Mucosa of rectum (tissue), 2 donors: ENCODE results near the gene CATSPERB.
"Not testable (repeated sequence)": the region's sequence is repeated elsewhere in the genome, so short reads cannot be mapped to it uniquely, and the experiment has no call there.

Source experiments
- H3K27ac ChIP-seq, 2 donors: one replicate each; pipeline ENCODE4 v1.7.0; 2013; ENCODE audit warnings: inconsistent platforms in 2 of 2, low read depth in 2 of 2, low read length in 2 of 2
- H3K27me3 ChIP-seq, 2 donors: one replicate each; pipeline ENCODE4 v1.7.0; 2013; ENCODE audit warnings: low read length in 2 of 2; ENCODE audit not compliant: control insufficient read depth in 2 of 2, insufficient read depth in 2 of 2
- H3K36me3 ChIP-seq, 2 donors: one replicate each; pipeline ENCODE4 v1.7.0; 2013; ENCODE audit warnings: low read length in 2 of 2; ENCODE audit not compliant: control insufficient read depth in 2 of 2, insufficient read depth in 2 of 2
- H3K4me1 ChIP-seq, 2 donors: one replicate each; pipeline ENCODE4 v1.7.0; 2013; ENCODE audit warnings: low read length in 2 of 2, mild to moderate bottlenecking in 1 of 2; ENCODE audit not compliant: control insufficient read depth in 2 of 2, insufficient read depth in 2 of 2
- H3K4me3 ChIP-seq, 2 donors: one replicate each; pipeline ENCODE4 v1.7.0; 2013; ENCODE audit warnings: low read length in 2 of 2
- H3K9ac ChIP-seq, 2 donors: one replicate each; pipeline ENCODE4 v1.7.0; 2013; ENCODE audit warnings: low read length in 2 of 2, low read depth in 1 of 2, mild to moderate bottlenecking in 1 of 2
- H3K9me3 ChIP-seq, 2 donors: one replicate each; pipeline ENCODE4 v1.7.0; 2013; ENCODE audit warnings: low read length in 2 of 2; ENCODE audit not compliant: control insufficient read depth in 2 of 2
- donor health status: healthy.
- donor health status: Normal muscosa, but diverticular disease.

Gene CATSPERB

DNA sequence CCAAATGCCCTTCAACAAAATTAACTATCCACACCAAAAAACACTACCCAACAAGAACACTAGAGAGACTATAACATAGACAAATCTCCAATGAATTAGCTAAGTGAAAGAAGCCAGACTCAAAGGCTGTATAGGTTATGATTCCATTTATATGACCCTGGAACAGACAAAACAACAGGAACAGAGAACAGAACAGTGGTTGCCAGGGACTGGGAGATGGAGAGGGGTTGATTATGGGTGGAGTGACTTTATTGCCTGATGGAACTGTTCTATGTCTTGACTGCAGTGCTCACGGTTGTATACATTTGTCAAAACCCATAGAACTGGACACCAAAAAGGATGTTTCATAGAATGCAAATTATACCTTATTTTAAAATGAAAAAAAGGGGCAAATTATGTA lies 14.9 kb downstream of the CATSPERB start:
- no peaks in the 10 kb centered on the region for H3K4me1 ChIP-seq
- no peak overlapping the region for H3K9ac ChIP-seq
- no peak overlapping the region for H3K4me3 ChIP-seq
- no peaks in the 10 kb centered on the region for H3K27me3 ChIP-seq
- H3K9me3 ChIP-seq, result no peaks in the 10 kb centered on the region
- H3K27ac ChIP-seq, result no peak overlapping the region
- no peaks in the 10 kb centered on the region for H3K36me3 ChIP-seq

GRCh38 chr14:91714805-91715204 lies 17.1 kb downstream of the CATSPERB start:
- no peak overlapping the region for H3K4me3 ChIP-seq
- H3K9ac ChIP-seq, result no peak overlapping the region
- H3K4me1 ChIP-seq, result no peaks in the 10 kb centered on the region
- H3K36me3 ChIP-seq, result no peaks in the 10 kb centered on the region
- H3K27ac ChIP-seq, result no peak overlapping the region
- H3K27me3 ChIP-seq, result no peaks in the 10 kb centered on the region
- H3K9me3 ChIP-seq, result no peaks in the 10 kb centered on the region

GRCh38 chr14:91708795-91709194 lies 23.1 kb downstream of the CATSPERB start:
- H3K4me3 ChIP-seq, result no peak overlapping the region
- no peaks in the 10 kb centered on the region for H3K36me3 ChIP-seq
- H3K27ac ChIP-seq, result no peak overlapping the region
- no peak overlapping the region for H3K9ac ChIP-seq
- H3K9me3 ChIP-seq, result peaks cover 0 to 4% of the 10 kb centered on the region in 2 donors
- H3K4me1 ChIP-seq, result no peaks in the 10 kb centered on the region
- H3K27me3 ChIP-seq, result no peaks in the 10 kb centered on the region

DNA sequence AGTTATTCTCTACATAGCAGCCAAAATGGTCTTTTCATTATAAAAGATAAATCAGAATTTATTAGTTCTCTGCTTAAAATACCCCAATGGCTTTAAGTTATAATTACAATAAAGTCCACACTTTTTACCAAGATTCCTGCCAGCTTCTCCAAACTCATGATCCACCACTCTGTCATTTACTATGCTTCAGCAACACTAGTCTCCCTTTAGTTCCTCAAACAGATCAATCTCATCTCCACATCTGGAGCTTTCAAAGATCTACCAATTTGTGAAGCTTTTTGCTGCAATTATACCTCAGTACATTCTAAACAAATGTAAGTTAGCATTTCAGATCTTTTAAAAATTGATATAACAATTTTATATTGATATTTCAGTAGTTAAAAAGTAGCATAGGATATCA lies 24.9 kb downstream of the CATSPERB start:
- Histone ChIP-seq H3K36me3 (no peaks in the 10 kb centered on the region), H3K9me3 (peaks cover 0 to 4% of the 10 kb centered on the region in 2 donors), H3K9ac (no peak overlapping the region), H3K27me3 (peaks cover 0 to 3% of the 10 kb centered on the region in 2 donors), H3K27ac (no peak overlapping the region), H3K4me3 (no peak overlapping the region), H3K4me1 (no peaks in the 10 kb centered on the region)

GRCh38 chr14:91694643-91695042 lies 37.2 kb downstream of the CATSPERB start:
- Histone ChIP-seq H3K4me3 (no peak overlapping the region), H3K27ac (no peak overlapping the region), H3K9ac (no peak overlapping the region), H3K27me3 (peaks cover 0 to 2% of the 10 kb centered on the region in 2 donors), H3K36me3 (no peaks in the 10 kb centered on the region), H3K9me3 (no peaks in the 10 kb centered on the region), H3K4me1 (no peaks in the 10 kb centered on the region)

DNA sequence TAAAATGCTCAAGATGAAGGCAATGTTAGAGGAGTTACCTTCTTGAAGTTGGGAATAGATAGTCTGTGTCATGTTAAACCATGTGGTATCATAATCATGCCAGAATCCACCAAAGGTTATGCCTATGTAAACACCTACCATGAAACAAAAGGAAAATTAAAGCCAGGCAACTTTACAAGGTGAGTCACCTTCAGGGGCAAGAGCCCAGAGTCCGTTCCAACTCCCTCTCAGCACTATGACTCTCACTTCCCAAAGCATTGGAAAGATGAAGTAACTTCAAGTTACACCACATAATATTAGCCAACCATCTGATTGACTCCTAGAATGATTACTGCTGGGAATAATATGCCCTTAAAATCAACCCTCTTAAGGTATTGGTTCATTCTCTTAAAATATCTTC lies 38.5 kb downstream of the CATSPERB start:
- Histone ChIP-seq H3K4me3 (no peak overlapping the region), H3K9me3 (no peaks in the 10 kb centered on the region), H3K36me3 (no peaks in the 10 kb centered on the region), H3K27ac (no peak overlapping the region), H3K27me3 (peaks cover 0 to 2% of the 10 kb centered on the region in 2 donors), H3K4me1 (no peaks in the 10 kb centered on the region), H3K9ac (no peak overlapping the region)

DNA sequence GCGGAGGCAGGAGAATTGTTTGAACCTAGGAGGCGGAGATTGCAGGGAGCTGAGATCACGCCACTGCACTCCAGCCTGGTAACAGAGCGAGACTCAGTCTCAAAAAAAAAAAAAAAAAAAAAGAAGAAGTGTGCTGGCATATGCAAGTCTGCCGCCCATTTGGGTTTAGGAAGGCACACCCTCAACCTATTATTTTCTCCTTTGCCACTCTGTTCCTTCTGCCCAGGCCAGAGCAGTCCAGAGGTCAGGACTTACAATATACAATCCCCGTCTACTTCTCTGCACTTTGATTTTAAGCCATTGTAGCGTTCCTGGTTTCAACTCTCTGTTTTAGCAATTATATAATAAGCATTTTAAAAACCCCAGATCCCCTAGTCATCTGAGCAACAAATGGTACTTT lies 39.8 kb downstream of the CATSPERB start:
- Histone ChIP-seq H3K4me3 (no peak overlapping the region), H3K9me3 (no peaks in the 10 kb centered on the region), H3K36me3 (no peaks in the 10 kb centered on the region), H3K27me3 (peaks cover 0 to 2% of the 10 kb centered on the region in 2 donors), H3K4me1 (no peaks in the 10 kb centered on the region), H3K9ac (no peak overlapping the region), H3K27ac (no peak overlapping the region)

DNA sequence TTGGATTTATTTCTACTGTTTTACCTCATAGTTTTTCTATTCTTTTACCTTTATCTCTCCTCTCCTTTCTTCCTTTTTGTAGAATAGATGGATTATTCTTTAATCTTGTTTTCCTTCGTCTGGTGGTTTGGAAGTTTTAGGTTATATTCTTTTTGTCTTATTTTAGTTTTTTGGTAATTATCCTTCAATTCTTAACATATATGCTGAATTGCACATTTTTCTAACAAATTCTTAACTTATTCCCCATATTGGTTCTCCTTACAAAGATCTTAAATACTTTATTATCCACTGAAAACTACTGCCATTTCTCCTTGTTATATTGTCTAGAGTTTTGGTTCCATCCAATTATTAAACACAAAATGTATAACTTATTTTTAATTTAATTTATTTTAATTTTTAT lies 42.3 kb downstream of the CATSPERB start:
- H3K27me3 ChIP-seq, result no peaks in the 10 kb centered on the region
- H3K36me3 ChIP-seq, result no peaks in the 10 kb centered on the region
- H3K4me1 ChIP-seq, result no peaks in the 10 kb centered on the region
- H3K4me3 ChIP-seq, result no peak overlapping the region
- H3K27ac ChIP-seq, result no peak overlapping the region
- no peak overlapping the region for H3K9ac ChIP-seq
- no peaks in the 10 kb centered on the region for H3K9me3 ChIP-seq

DNA sequence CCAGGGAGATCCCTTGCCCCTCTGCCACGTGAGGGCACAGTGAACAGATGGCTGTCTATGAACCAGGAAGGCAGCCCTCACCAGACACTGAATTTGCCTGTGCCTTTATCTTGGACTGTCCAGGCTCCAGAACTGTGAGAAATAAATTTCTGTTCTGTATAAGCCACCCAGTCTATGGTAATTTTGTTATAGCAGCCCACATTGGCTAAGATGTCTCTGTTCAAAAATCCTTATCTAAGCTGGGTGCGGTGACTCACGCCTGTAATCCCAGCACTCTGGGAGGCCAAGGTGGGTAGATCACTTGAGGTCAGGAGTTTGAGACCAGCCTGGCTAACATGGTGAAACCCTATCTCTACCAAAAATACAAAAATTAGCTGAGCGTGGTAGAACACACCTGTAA lies 44.5 kb downstream of the CATSPERB start:
- not testable (repeated sequence) for H3K4me3 ChIP-seq

DNA sequence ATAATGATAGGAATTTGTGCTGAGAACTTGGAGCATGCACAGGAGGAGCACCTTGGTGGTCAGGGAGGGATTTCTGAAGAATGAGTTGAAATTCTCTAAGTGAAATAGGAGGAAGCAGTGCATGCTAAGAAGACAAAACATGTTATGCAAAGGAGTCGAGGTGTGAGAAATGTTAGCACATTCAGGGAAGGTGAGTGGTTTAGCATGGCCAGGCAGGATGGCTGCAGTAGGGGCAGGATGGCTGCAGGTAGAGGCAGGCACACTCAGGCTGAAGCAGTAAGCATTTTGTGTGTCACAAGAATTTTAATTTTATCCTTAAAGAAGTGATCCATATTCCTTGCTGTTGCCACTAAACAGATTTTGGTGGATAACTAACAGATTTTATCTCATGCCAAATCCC lies 46.3 kb downstream of the CATSPERB start:
- Histone ChIP-seq H3K9me3 (no peaks in the 10 kb centered on the region), H3K4me1 (no peaks in the 10 kb centered on the region), H3K27ac (no peak overlapping the region), H3K9ac (no peak overlapping the region), H3K27me3 (peaks cover 0 to 2% of the 10 kb centered on the region in 2 donors), H3K4me3 (no peak overlapping the region), H3K36me3 (no peaks in the 10 kb centered on the region)

More for the DNA sequence above, 44.5 kb downstream of the CATSPERB start:
- not testable (repeated sequence) for H3K9me3 ChIP-seq, H3K27me3 ChIP-seq, H3K27ac ChIP-seq, H3K4me1 ChIP-seq, H3K9ac ChIP-seq, H3K36me3 ChIP-seq
